EL (cell line): ENCODE measurements around the gene CTNNA3.

ENCODE experiments used
- DNase-seq: peaks from one replicate; pipeline ENCODE4 v3.0.0-alpha.2; 2016

CTNNA3 gene

GRCh38 chr10:67664942-67665341, 31.1 kb downstream of the CTNNA3 start:
- no peak for DNase-seq

GRCh38 chr10:67663449-67664087, 32.4 kb downstream of the CTNNA3 start:
- DNase-seq = no peak

GRCh38 chr10:67662415-67662814, 33.6 kb downstream of the CTNNA3 start:
- DNase-seq = no peak

- DNase-seq = no peak
Observed at GRCh38 chr10:67659497-67659896, 36.5 kb downstream of the CTNNA3 start.

GRCh38 chr10:67657775-67658174, 38.2 kb downstream of the CTNNA3 start:
- no peak for DNase-seq

- no peak for DNase-seq
Observed at GRCh38 chr10:67650558-67650957, 45.4 kb downstream of the CTNNA3 start.

GRCh38 chr10:67648613-67649229, 47.3 kb downstream of the CTNNA3 start:
- DNase-seq = no peak

- no peak for DNase-seq
Observed at GRCh38 chr10:67630904-67631303, 65.1 kb downstream of the CTNNA3 start.

- peak; percentile 20 for DNase-seq
Observed at GRCh38 chr10:67629461-67629971, 66.5 kb downstream of the CTNNA3 start.

- no peak for DNase-seq
Observed at GRCh38 chr10:67622984-67623383, 73.0 kb downstream of the CTNNA3 start.

- DNase-seq = no peak
Observed at GRCh38 chr10:67622511-67622910, 73.5 kb downstream of the CTNNA3 start.

- no peak for DNase-seq
Observed at GRCh38 chr10:67621834-67622233, 74.2 kb downstream of the CTNNA3 start.

- peak; percentile 82 for DNase-seq
Observed at GRCh38 chr10:67618116-67618515, 77.9 kb downstream of the CTNNA3 start.

GRCh38 chr10:67612577-67613537, 83.1 kb downstream of the CTNNA3 start:
- peak; percentile 80 for DNase-seq

GRCh38 chr10:67612176-67612575, 83.8 kb downstream of the CTNNA3 start:
- DNase-seq = no peak

GRCh38 chr10:67609996-67610793, 85.8 kb downstream of the CTNNA3 start:
- DNase-seq = peak; percentile 57

GRCh38 chr10:67608001-67608400, 88.0 kb downstream of the CTNNA3 start:
- no peak for DNase-seq

GRCh38 chr10:67607472-67607871, 88.5 kb downstream of the CTNNA3 start:
- no peak for DNase-seq

GRCh38 chr10:67606572-67606971, 89.4 kb downstream of the CTNNA3 start:
- peak; percentile 94 for DNase-seq

- DNase-seq = peak; percentile 40
Observed at GRCh38 chr10:67603701-67604100, 92.3 kb downstream of the CTNNA3 start.

GRCh38 chr10:67603086-67603485, 92.9 kb downstream of the CTNNA3 start:
- DNase-seq = no peak

GRCh38 chr10:67602268-67602950, 93.6 kb downstream of the CTNNA3 start:
- peak; percentile 97 for DNase-seq
